Thyroid gland (tissue), 4 donors: ENCODE results near the gene OTULINL.

Experiments
- POLR2A ChIP-seq, 2 donors: fragments of 450-650 bp; IDR thresholded peaks; one replicate each; pipeline ENCODE4 v1.6.1; 2017; ENCODE audit warnings: antibody characterized with exemption in 2 of 2, mild to moderate bottlenecking in 2 of 2, moderate library complexity in 1 of 2
- TF ChIP-seq, protein P1 (sequence below), 6 experiments: fragments of 200-600 bp in 3 of 6; fragments of 450-650 bp in 3 of 6; sonication (generic) in 3 of 6; IDR thresholded peaks; one replicate each; pipeline ENCODE4 v1.5.1; 2016 to 2019; ENCODE audit warnings: antibody characterized with exemption in 6 of 6, mild to moderate bottlenecking in 2 of 6, inconsistent platforms in 1 of 6, moderate library complexity in 1 of 6

GRCh38 chr5:14594378-14595074 is 12.9 kb downstream of the OTULINL start:
- TF ChIP-seq, protein P1, sequence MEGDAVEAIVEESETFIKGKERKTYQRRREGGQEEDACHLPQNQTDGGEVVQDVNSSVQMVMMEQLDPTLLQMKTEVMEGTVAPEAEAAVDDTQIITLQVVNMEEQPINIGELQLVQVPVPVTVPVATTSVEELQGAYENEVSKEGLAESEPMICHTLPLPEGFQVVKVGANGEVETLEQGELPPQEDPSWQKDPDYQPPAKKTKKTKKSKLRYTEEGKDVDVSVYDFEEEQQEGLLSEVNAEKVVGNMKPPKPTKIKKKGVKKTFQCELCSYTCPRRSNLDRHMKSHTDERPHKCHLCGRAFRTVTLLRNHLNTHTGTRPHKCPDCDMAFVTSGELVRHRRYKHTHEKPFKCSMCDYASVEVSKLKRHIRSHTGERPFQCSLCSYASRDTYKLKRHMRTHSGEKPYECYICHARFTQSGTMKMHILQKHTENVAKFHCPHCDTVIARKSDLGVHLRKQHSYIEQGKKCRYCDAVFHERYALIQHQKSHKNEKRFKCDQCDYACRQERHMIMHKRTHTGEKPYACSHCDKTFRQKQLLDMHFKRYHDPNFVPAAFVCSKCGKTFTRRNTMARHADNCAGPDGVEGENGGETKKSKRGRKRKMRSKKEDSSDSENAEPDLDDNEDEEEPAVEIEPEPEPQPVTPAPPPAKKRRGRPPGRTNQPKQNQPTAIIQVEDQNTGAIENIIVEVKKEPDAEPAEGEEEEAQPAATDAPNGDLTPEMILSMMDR (IDR thresholded peaks at IDR 0.05), result no peak
- no peak for TF ChIP-seq POLR2A (IDR thresholded peaks at IDR 0.05)
